ENCODE measurements around the gene RAB7B.

RAB7B gene

GRCh38 chr1:205936846-205937586 is 66.2 kb downstream of the RAB7B start:
- H3K4me3 ChIP-seq (ENCODE audit: low read length): no peak overlapping the region
- TF ChIP-seq EZH2phosphoT487 (IDR thresholded peaks at IDR 0.05; ENCODE audit: borderline replicate concordance, low read length): no peak
- TF ChIP-seq CTCF (IDR thresholded peaks at IDR 0.05; ENCODE audit: low read depth, low read length, poor library complexity, severe bottlenecking): no peak
- H3K27ac ChIP-seq (ENCODE audit: low read depth, low read length): no peak overlapping the region
- H3K79me2 ChIP-seq (ENCODE audit: control insufficient read depth, low read length): no peaks in the 10 kb centered on the region
- H3K4me2 ChIP-seq (ENCODE audit: low read length): no peak overlapping the region
- H3K9me2 ChIP-seq (replicated peaks; ENCODE audit: control insufficient read depth, low read length): no peaks in the 10 kb centered on the region
- H3K4me1 ChIP-seq (ENCODE audit: control insufficient read depth, low read length): no peaks in the 10 kb centered on the region
- H3K36me3 ChIP-seq (ENCODE audit: control insufficient read depth, low read length): no peaks in the 10 kb centered on the region
- H4K20me1 ChIP-seq (ENCODE audit: control insufficient read depth, insufficient read depth, low read depth, low read length): no peaks in the 10 kb centered on the region; the same call in 1 of the 2 replicates
- no peaks in the 10 kb centered on the region for H3K9me3 ChIP-seq (ENCODE audit: control insufficient read depth, insufficient read depth, low read length)
- no peaks in the 10 kb centered on the region for H3F3A ChIP-seq (ENCODE audit: control insufficient read depth, insufficient read depth)
- H3K27me3 ChIP-seq (ENCODE audit: control insufficient read depth, low read length): peaks cover 54% of the 10 kb centered on the region

- Histone ChIP-seq H3K27me3 (ENCODE audit: control insufficient read depth, low read length) (peaks cover 56% of the 10 kb centered on the region), H3K4me1 (ENCODE audit: control insufficient read depth, low read length) (no peaks in the 10 kb centered on the region), H3K9me3 (ENCODE audit: control insufficient read depth, insufficient read depth, low read length) (no peaks in the 10 kb centered on the region), H3K36me3 (ENCODE audit: control insufficient read depth, low read length) (no peaks in the 10 kb centered on the region), H3F3A (ENCODE audit: control insufficient read depth, insufficient read depth) (no peaks in the 10 kb centered on the region), H3K79me2 (ENCODE audit: control insufficient read depth, low read length) (no peaks in the 10 kb centered on the region), H4K20me1 (ENCODE audit: control insufficient read depth, insufficient read depth, low read depth, low read length) (no peaks in the 10 kb centered on the region; the same call in 1 of the 2 replicates), H3K9me2 (replicated peaks; ENCODE audit: control insufficient read depth, low read length) (no peaks in the 10 kb centered on the region), H3K4me2 (ENCODE audit: low read length) (no peak overlapping the region), H3K4me3 (ENCODE audit: low read length) (no peak overlapping the region), H3K27ac (ENCODE audit: low read depth, low read length) (no peak overlapping the region)
- TF ChIP-seq CTCF (IDR thresholded peaks at IDR 0.05; ENCODE audit: low read depth, low read length, poor library complexity, severe bottlenecking) (no peak), EZH2phosphoT487 (IDR thresholded peaks at IDR 0.05; ENCODE audit: borderline replicate concordance, low read length) (no peak)
Measured at GRCh38 chr1:205936311-205936710, 66.9 kb downstream of the RAB7B start.

- Histone ChIP-seq H4K20me1 (ENCODE audit: control insufficient read depth, insufficient read depth, low read depth, low read length) (no peaks in the 10 kb centered on the region; the same call in 1 of the 2 replicates), H3K27me3 (ENCODE audit: control insufficient read depth, low read length) (peaks cover 56% of the 10 kb centered on the region), H3K36me3 (ENCODE audit: control insufficient read depth, low read length) (no peaks in the 10 kb centered on the region), H3K4me3 (ENCODE audit: low read length) (no peak overlapping the region), H3K9me2 (replicated peaks; ENCODE audit: control insufficient read depth, low read length) (no peaks in the 10 kb centered on the region), H3F3A (ENCODE audit: control insufficient read depth, insufficient read depth) (no peaks in the 10 kb centered on the region), H3K4me2 (ENCODE audit: low read length) (no peak overlapping the region), H3K9me3 (ENCODE audit: control insufficient read depth, insufficient read depth, low read length) (no peaks in the 10 kb centered on the region), H3K27ac (ENCODE audit: low read depth, low read length) (no peak overlapping the region), H3K4me1 (ENCODE audit: control insufficient read depth, low read length) (no peaks in the 10 kb centered on the region), H3K79me2 (ENCODE audit: control insufficient read depth, low read length) (no peaks in the 10 kb centered on the region)
- TF ChIP-seq EZH2phosphoT487 (IDR thresholded peaks at IDR 0.05; ENCODE audit: borderline replicate concordance, low read length): no peak
- TF ChIP-seq CTCF (IDR thresholded peaks at IDR 0.05; ENCODE audit: low read depth, low read length, poor library complexity, severe bottlenecking): no peak
Measured at GRCh38 chr1:205935869-205936268, 67.3 kb downstream of the RAB7B start.
